NT2/D1 (cell line): Measurements from ENCODE around the gene C1orf21.
"Not testable (repeated sequence)": the region's sequence is repeated elsewhere in the genome, so short reads cannot be mapped to it uniquely, and the experiment has no call there.

ENCODE experiments used
- DNase-seq: peaks from one replicate; pipeline ENCODE4 v3.0.0-alpha.2; 2011; ENCODE audit warnings: low read depth, low spot score
- H3K27me3 ChIP-seq: 2 replicates; pipeline ENCODE4 v1.6.0; 2011; ENCODE audit warnings: mild to moderate bottlenecking; ENCODE audit not compliant: insufficient read length, insufficient read depth
- H3K36me3 ChIP-seq: 2 replicates; pipeline ENCODE4 v1.6.1; 2011; ENCODE audit warnings: mild to moderate bottlenecking, low read length, mixed read lengths; ENCODE audit not compliant: insufficient read depth, insufficient read length
- H3K4me1 ChIP-seq: 2 replicates; pipeline ENCODE4 v1.5.1; 2011; ENCODE audit not compliant: insufficient read depth, insufficient read length
- H3K4me3 ChIP-seq: 2 replicates; pipeline ENCODE4 v1.5.1; 2011; ENCODE audit warnings: low read depth; ENCODE audit not compliant: insufficient read length
- H3K9ac ChIP-seq: 2 replicates; pipeline ENCODE4 v1.6.0; 2011; ENCODE audit warnings: low read depth; ENCODE audit not compliant: insufficient read length
- H3K9me3 ChIP-seq: 2 replicates; pipeline ENCODE4 v1.5.1; 2011; ENCODE audit warnings: mild to moderate bottlenecking, low read length; ENCODE audit not compliant: insufficient read depth
- SUZ12 ChIP-seq: IDR thresholded peaks from 2 replicates; pipeline ENCODE4 v1.6.1; 2011; ENCODE audit not compliant: insufficient read length, insufficient read depth; ENCODE audit errors: extremely low read depth
- YY1 ChIP-seq: IDR thresholded peaks from 2 replicates; pipeline ENCODE4 v1.6.1; 2011; ENCODE audit not compliant: insufficient read length, insufficient read depth
- ZNF274 ChIP-seq: IDR thresholded peaks from 2 replicates; pipeline ENCODE4 v1.6.1; 2011; ENCODE audit warnings: mild to moderate bottlenecking, low read depth, low read length

The C1orf21 gene

GRCh38 chr1:184604152-184604900 is 217.5 kb downstream of the C1orf21 start:
- no peak for DNase-seq
- Histone ChIP-seq H3K36me3 (no peaks in the 10 kb centered on the region), H3K9me3 (no peaks in the 10 kb centered on the region), H3K27me3 (no peaks in the 10 kb centered on the region), H3K9ac (no peak overlapping the region), H3K4me1 (peaks cover 5% of the 10 kb centered on the region), H3K4me3 (no peak overlapping the region)
- no peak for TF ChIP-seq ZNF274

DNA sequence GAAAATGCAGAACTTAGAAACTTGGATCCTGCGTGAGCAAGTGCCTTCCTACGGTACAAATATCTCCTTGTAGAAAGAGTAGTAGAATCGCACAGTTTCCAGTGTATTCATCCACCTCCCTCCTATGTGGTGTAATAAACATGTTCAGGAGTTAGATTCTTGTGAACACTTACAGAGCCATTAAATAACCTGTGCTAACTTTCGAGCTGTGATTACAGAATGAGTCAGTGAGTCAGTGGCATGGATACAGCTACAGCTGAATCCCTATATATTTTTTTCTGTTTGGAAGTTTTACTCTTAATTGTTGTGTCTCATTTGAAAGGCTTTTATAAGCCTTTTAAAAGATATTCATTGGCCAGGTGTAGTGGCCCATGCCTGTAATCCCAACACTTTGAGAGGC is 219.1 kb downstream of the C1orf21 start:
- no peaks in the 10 kb centered on the region for H3K36me3 ChIP-seq
- H3K4me3 ChIP-seq = no peak overlapping the region
- no peaks in the 10 kb centered on the region for H3K9me3 ChIP-seq
- DNase-seq = no peak
- TF ChIP-seq YY1 = no peak
- no peak overlapping the region for H3K9ac ChIP-seq
- H3K4me1 ChIP-seq = peaks cover 5% of the 10 kb centered on the region
- no peaks in the 10 kb centered on the region for H3K27me3 ChIP-seq

- peaks cover 5% of the 10 kb centered on the region for H3K4me1 ChIP-seq
- no peak for TF ChIP-seq SUZ12
- TF ChIP-seq ZNF274 = no peak
- no peak for TF ChIP-seq YY1
- H3K9ac ChIP-seq = no peak overlapping the region
- no peaks in the 10 kb centered on the region for H3K36me3 ChIP-seq
- no peaks in the 10 kb centered on the region for H3K9me3 ChIP-seq
- H3K4me3 ChIP-seq = no peak overlapping the region
- DNase-seq = no peak
- H3K27me3 ChIP-seq = no peaks in the 10 kb centered on the region
These were observed 220.0 kb downstream of the C1orf21 start for GRCh38 chr1:184606786-184607185.

DNA sequence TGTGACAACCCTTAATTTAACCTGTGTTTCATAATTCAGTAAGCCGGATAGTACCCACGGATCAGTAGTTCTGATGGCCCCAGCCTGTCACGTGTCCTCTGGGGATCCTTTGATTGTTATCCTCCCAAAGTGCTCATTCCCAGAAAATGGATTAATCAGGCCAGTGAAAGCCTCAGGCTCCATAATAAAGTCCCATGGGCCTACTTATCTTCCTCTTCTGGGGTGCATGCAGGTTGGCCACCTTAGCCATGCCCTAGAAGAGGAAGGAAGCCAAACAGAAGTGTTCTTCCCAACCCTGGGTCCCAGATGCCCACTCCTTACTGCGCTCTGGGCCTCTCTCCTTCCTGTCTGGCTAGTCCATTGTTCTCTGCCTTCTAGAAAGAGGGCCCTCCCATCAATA is 221.8 kb downstream of the C1orf21 start:
- TF ChIP-seq ZNF274 (no peak), SUZ12 (no peak), YY1 (no peak)
- no peak for DNase-seq

DNA sequence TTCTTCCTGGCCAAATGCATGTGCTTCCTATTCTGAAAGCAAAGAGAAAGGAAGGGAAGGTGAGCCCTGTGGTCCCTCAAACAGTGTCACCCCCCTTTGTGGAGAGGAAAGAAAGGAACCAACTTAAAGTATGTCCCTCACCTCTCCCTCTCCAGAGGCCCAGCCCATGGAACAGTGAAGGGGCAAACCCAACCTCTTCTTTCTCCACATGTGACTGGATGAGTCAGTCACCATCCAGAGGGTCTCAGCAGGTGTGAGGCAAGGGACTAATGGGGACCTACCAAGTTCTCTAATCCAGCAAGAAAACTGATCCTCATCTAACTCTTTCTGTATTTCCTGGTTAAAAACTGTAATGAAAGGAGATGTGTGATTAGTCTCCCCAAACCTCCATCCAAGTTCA is 222.2 kb downstream of the C1orf21 start:
- Histone ChIP-seq H3K9ac (no peak overlapping the region), H3K4me1 (peaks cover 5% of the 10 kb centered on the region), H3K27me3 (no peaks in the 10 kb centered on the region), H3K9me3 (no peaks in the 10 kb centered on the region), H3K4me3 (no peak overlapping the region), H3K36me3 (no peaks in the 10 kb centered on the region)
- DNase-seq = no peak
- TF ChIP-seq ZNF274 (no peak), SUZ12 (no peak), YY1 (no peak)

More for the DNA sequence above, 221.8 kb downstream of the C1orf21 start:
- Histone ChIP-seq H3K9me3 (no peaks in the 10 kb centered on the region), H3K4me1 (peaks cover 5% of the 10 kb centered on the region), H3K36me3 (no peaks in the 10 kb centered on the region), H3K4me3 (no peak overlapping the region), H3K9ac (no peak overlapping the region), H3K27me3 (no peaks in the 10 kb centered on the region)

- Histone ChIP-seq H3K36me3 (no peaks in the 10 kb centered on the region), H3K27me3 (no peaks in the 10 kb centered on the region), H3K4me3 (no peak overlapping the region), H3K9me3 (no peaks in the 10 kb centered on the region), H3K9ac (no peak overlapping the region), H3K4me1 (peaks cover 5% of the 10 kb centered on the region)
- TF ChIP-seq SUZ12 (no peak), ZNF274 (no peak), YY1 (no peak)
- DNase-seq = no peak
These were observed 224.2 kb downstream of the C1orf21 start for GRCh38 chr1:184610876-184611595.

- not testable (repeated sequence) for H3K9me3 ChIP-seq, H3K4me3 ChIP-seq, H3K36me3 ChIP-seq, H3K9ac ChIP-seq, DNase-seq, H3K27me3 ChIP-seq, H3K4me1 ChIP-seq
These were observed 225.4 kb downstream of the C1orf21 start for GRCh38 chr1:184612229-184612628.
